ENCODE data around the gene ALG12. TPM values are rescaled to one million over a fixed set of nuclear protein-coding genes. Genes with fewer than 3 reads are reported as not detected.

The ALG12 gene
- total RNA-seq, 1 experiment from 2014 or later: 18.6 TPM

- H3K4me3 ChIP-seq (ENCODE audit: low read depth, low read length, poor library complexity, severe bottlenecking): no peak overlapping the region
- no peaks in the 10 kb centered on the region for H3K9me3 ChIP-seq (ENCODE audit: low read depth, low read length, poor library complexity, severe bottlenecking)
- peak overlapping the region; percentile 42 for H3K27ac ChIP-seq (ENCODE audit: low read depth, low read length, poor library complexity, severe bottlenecking)
- H3K36me3 ChIP-seq (ENCODE audit: insufficient read depth, low read length, poor library complexity, severe bottlenecking): no peaks in the 10 kb centered on the region
- peaks cover 21% of the 10 kb centered on the region for H3K4me1 ChIP-seq (ENCODE audit: insufficient read depth, low read length, poor library complexity, severe bottlenecking)
- ChIA-PET POLR2A (ENCODE audit: low non-redundant PET) (no interaction called here), CTCF (no interaction called here)
- intact Hi-C loops (cut with micrococcal nuclease; ENCODE audit: unreplicated experiment): no loop called here
- H3K27me3 ChIP-seq (replicated peaks; ENCODE audit: insufficient read depth, low read depth, low read length, poor library complexity): no peaks in the 10 kb centered on the region
- no peak for TF ChIP-seq EZH2 (IDR thresholded peaks at IDR 0.05; ENCODE audit: borderline replicate concordance, low read depth, low read length, poor library complexity, severe bottlenecking)
- TF ChIP-seq, protein P1, sequence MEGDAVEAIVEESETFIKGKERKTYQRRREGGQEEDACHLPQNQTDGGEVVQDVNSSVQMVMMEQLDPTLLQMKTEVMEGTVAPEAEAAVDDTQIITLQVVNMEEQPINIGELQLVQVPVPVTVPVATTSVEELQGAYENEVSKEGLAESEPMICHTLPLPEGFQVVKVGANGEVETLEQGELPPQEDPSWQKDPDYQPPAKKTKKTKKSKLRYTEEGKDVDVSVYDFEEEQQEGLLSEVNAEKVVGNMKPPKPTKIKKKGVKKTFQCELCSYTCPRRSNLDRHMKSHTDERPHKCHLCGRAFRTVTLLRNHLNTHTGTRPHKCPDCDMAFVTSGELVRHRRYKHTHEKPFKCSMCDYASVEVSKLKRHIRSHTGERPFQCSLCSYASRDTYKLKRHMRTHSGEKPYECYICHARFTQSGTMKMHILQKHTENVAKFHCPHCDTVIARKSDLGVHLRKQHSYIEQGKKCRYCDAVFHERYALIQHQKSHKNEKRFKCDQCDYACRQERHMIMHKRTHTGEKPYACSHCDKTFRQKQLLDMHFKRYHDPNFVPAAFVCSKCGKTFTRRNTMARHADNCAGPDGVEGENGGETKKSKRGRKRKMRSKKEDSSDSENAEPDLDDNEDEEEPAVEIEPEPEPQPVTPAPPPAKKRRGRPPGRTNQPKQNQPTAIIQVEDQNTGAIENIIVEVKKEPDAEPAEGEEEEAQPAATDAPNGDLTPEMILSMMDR (conservative IDR thresholded peaks at IDR 0.05; ENCODE audit: low read depth, low read length): no peak
- no peak for DNase-seq (ENCODE audit: low spot score)
- no TSS peak for BruUV-seq (replicated peaks)
Observed at GRCh38 chr22:49942565-49943404, 24.5 kb upstream of the ALG12 start.

- H3K36me3 ChIP-seq (ENCODE audit: insufficient read depth, low read length, poor library complexity, severe bottlenecking): no peaks in the 10 kb centered on the region
- no peak overlapping the region for H3K27ac ChIP-seq (ENCODE audit: low read depth, low read length, poor library complexity, severe bottlenecking)
- ChIA-PET POLR2A (ENCODE audit: low non-redundant PET) (no interaction called here), CTCF (no interaction called here)
- no peaks in the 10 kb centered on the region for H3K27me3 ChIP-seq (replicated peaks; ENCODE audit: insufficient read depth, low read depth, low read length, poor library complexity)
- BruUV-seq (replicated peaks): no TSS peak
- TF ChIP-seq EZH2 (IDR thresholded peaks at IDR 0.05; ENCODE audit: borderline replicate concordance, low read depth, low read length, poor library complexity, severe bottlenecking): no peak
- TF ChIP-seq, protein P1 (conservative IDR thresholded peaks at IDR 0.05; ENCODE audit: low read depth, low read length): no peak
- no peak overlapping the region for H3K4me3 ChIP-seq (ENCODE audit: low read depth, low read length, poor library complexity, severe bottlenecking)
- H3K4me1 ChIP-seq (ENCODE audit: insufficient read depth, low read length, poor library complexity, severe bottlenecking): peaks cover 18% of the 10 kb centered on the region
- intact Hi-C loops (cut with micrococcal nuclease; ENCODE audit: unreplicated experiment): no loop called here
- no peak for DNase-seq (ENCODE audit: low spot score)
- H3K9me3 ChIP-seq (ENCODE audit: low read depth, low read length, poor library complexity, severe bottlenecking): no peaks in the 10 kb centered on the region
Observed at GRCh38 chr22:49941507-49942316, 23.5 kb upstream of the ALG12 start.

- Histone ChIP-seq H3K36me3 (ENCODE audit: insufficient read depth, low read length, poor library complexity, severe bottlenecking) (no peaks in the 10 kb centered on the region), H3K9me3 (ENCODE audit: low read depth, low read length, poor library complexity, severe bottlenecking) (no peaks in the 10 kb centered on the region), H3K27ac (ENCODE audit: low read depth, low read length, poor library complexity, severe bottlenecking) (no peak overlapping the region), H3K4me3 (ENCODE audit: low read depth, low read length, poor library complexity, severe bottlenecking) (no peak overlapping the region), H3K4me1 (ENCODE audit: insufficient read depth, low read length, poor library complexity, severe bottlenecking) (peaks cover 26% of the 10 kb centered on the region), H3K27me3 (replicated peaks; ENCODE audit: insufficient read depth, low read depth, low read length, poor library complexity) (no peaks in the 10 kb centered on the region)
- TF ChIP-seq, protein P1 (conservative IDR thresholded peaks at IDR 0.05; ENCODE audit: low read depth, low read length): no peak
- TF ChIP-seq EZH2 (IDR thresholded peaks at IDR 0.05; ENCODE audit: borderline replicate concordance, low read depth, low read length, poor library complexity, severe bottlenecking): no peak
- intact Hi-C loops (cut with micrococcal nuclease; ENCODE audit: unreplicated experiment): no loop called here
- no TSS peak for BruUV-seq (replicated peaks)
- ChIA-PET POLR2A (ENCODE audit: low non-redundant PET) (no interaction called here), CTCF (no interaction called here)
- DNase-seq (ENCODE audit: low spot score): no peak
Observed at GRCh38 chr22:49938565-49939136, 20.4 kb upstream of the ALG12 start.
